CD4-positive, CD25-positive, alpha-beta regulatory T cell (primary cell): Measurements from ENCODE around the gene ATXN2L. TPM values are rescaled to one million over a fixed set of nuclear protein-coding genes. Genes with fewer than 3 reads are reported as not detected.
"Not testable (repeated sequence)": the region's sequence is repeated elsewhere in the genome, so short reads cannot be mapped to it uniquely, and the experiment has no call there.

Source experiments
- ATAC-seq, 2 donors: fragments of 150-1000 bp; cut with Tn5 transposase; one replicate each; pipeline ENCODE4 v1.10.0; 2021; ENCODE audit warnings: low read depth in 2 of 2, moderate number of reproducible peaks in 2 of 2, moderate library complexity in 1 of 2
- DNase-seq, 3 donors: peaks; one replicate each; pipeline versions ENCODE4 v3.0.0 to v3.0.0-alpha.2; 2012 to 2022; ENCODE audit warnings: mixed read lengths in 1 of 3
- H3K27ac ChIP-seq: one replicate; pipeline ENCODE4 v1.7.0; 2013; ENCODE audit warnings: mild to moderate bottlenecking, low read length; ENCODE audit not compliant: insufficient read depth, poor library complexity, severe bottlenecking
- H3K27me3 ChIP-seq: one replicate; pipeline ENCODE4 v1.7.0; 2013; ENCODE audit warnings: low read length; ENCODE audit not compliant: control insufficient read depth, insufficient read depth
- H3K36me3 ChIP-seq: one replicate; pipeline ENCODE4 v1.7.0; 2013; ENCODE audit warnings: mild to moderate bottlenecking, low read length, moderate library complexity; ENCODE audit not compliant: control insufficient read depth, insufficient read depth
- H3K4me1 ChIP-seq: 2 replicates; pipeline ENCODE4 v1.7.0; 2013; ENCODE audit warnings: mild to moderate bottlenecking, low read length; ENCODE audit not compliant: insufficient read depth, control insufficient read depth, poor library complexity, severe bottlenecking
- H3K4me3 ChIP-seq: one replicate; pipeline ENCODE4 v1.7.0; 2013; ENCODE audit warnings: low read depth, mild to moderate bottlenecking, low read length, moderate library complexity
- H3K9me3 ChIP-seq, 2 experiments: 1 replicate in 1 of 2; 2 replicates in 1 of 2; pipeline ENCODE4 v1.7.0; 2013; ENCODE audit warnings: low read length in 2 of 2, mild to moderate bottlenecking in 1 of 2, moderate library complexity in 1 of 2; ENCODE audit not compliant: control insufficient read depth in 2 of 2
- H3K27ac Mint-ChIP-seq, 3 donors: one replicate each; pipeline ENCODE4 v1.8.0; 2020 to 2022; ENCODE audit warnings: mild to moderate bottlenecking in 3 of 3, mixed read lengths in 3 of 3, moderate library complexity in 2 of 3
- H3K27me3 Mint-ChIP-seq: one replicate; pipeline ENCODE4 v1.8.0; 2022; ENCODE audit warnings: mild to moderate bottlenecking, mixed read lengths
- H3K36me3 Mint-ChIP-seq: one replicate; pipeline ENCODE4 v1.8.0; 2020; ENCODE audit warnings: mixed read lengths
- H3K4me1 Mint-ChIP-seq, 4 donors: one replicate each; pipeline ENCODE4 v1.8.0; 2020 to 2022; ENCODE audit warnings: mixed read lengths in 4 of 4, mild to moderate bottlenecking in 1 of 4
- H3K4me3 Mint-ChIP-seq, 4 donors: one replicate each; pipeline ENCODE4 v1.8.0; 2020 to 2022; ENCODE audit warnings: mild to moderate bottlenecking in 4 of 4, mixed read lengths in 4 of 4, moderate library complexity in 3 of 4
- H3K9me3 Mint-ChIP-seq, 7 donors: one replicate each; pipeline ENCODE4 v1.8.0; 2020 to 2022; ENCODE audit warnings: mixed read lengths in 7 of 7, mild to moderate bottlenecking in 3 of 7, moderate library complexity in 2 of 7
- polyA plus RNA-seq, 4 donors: library from polyadenylated mRNA; unstranded; fragments of 300-500 nt; fragmentation: Illumina TruSeq; gene quantifications; one replicate each; pipeline ENCODE4 v1.2.3, GENCODE V29; 2021
- total RNA-seq: library from RNA; stranded (reverse); gene quantifications from one replicate; pipeline ENCODE4 v1.2.3, GENCODE V29; 2022

The ATXN2L gene
- total and polyA plus RNA-seq, 5 donors from 2014 or later = 11.0 to 342 (median 12.1) TPM

- Mint-ChIP-seq H3K4me3 (peak overlapping the region; percentile 66 to 90 (median 86)), H3K4me1 (peaks cover 0 to 23% (median 9%) of the 10 kb centered on the region in 4 donors), H3K27me3 (peaks cover 6% of the 10 kb centered on the region), H3K9me3 (no peaks in the 10 kb centered on the region), H3K27ac (peak overlapping the region in 2 of 3 donors; percentile 31 to 45), H3K36me3 (no peaks in the 10 kb centered on the region)
- H3K9me3 ChIP-seq = no peaks in the 10 kb centered on the region
- H3K27ac ChIP-seq = no peak overlapping the region
- H3K4me3 ChIP-seq = no peak overlapping the region
- no peak for ATAC-seq
- H3K36me3 ChIP-seq = no peaks in the 10 kb centered on the region
- H3K27me3 ChIP-seq = no peaks in the 10 kb centered on the region
- peaks cover 17% of the 10 kb centered on the region for H3K4me1 ChIP-seq
- DNase-seq = no peak
These were observed 58.2 kb downstream of the ATXN2L start for GRCh38 chr16:28880955-28881354.

GRCh38 chr16:28881565-28881964, 58.8 kb downstream of the ATXN2L start:
- not testable (repeated sequence) for H3K9me3 ChIP-seq, H3K36me3 Mint-ChIP-seq, H3K4me3 ChIP-seq, DNase-seq, ATAC-seq, H3K27ac Mint-ChIP-seq, H3K27ac ChIP-seq, H3K27me3 Mint-ChIP-seq, H3K36me3 ChIP-seq, H3K9me3 Mint-ChIP-seq, H3K27me3 ChIP-seq
- H3K4me1 ChIP-seq = peaks cover 17% of the 10 kb centered on the region
- H3K4me1 Mint-ChIP-seq = peaks cover 0 to 23% (median 9%) of the 10 kb centered on the region in 4 donors
- peak overlapping the region; percentile 66 to 90 (median 86) for H3K4me3 Mint-ChIP-seq

GRCh38 chr16:28882551-28883160, 59.9 kb downstream of the ATXN2L start:
- ATAC-seq (no peak), DNase-seq (no peak)
- Histone ChIP-seq H3K27ac (no peak overlapping the region), H3K4me3 (no peak overlapping the region), H3K4me1 (peaks cover 17% of the 10 kb centered on the region), H3K27me3 (no peaks in the 10 kb centered on the region), H3K36me3 (no peaks in the 10 kb centered on the region), H3K9me3 (no peaks in the 10 kb centered on the region)
- Mint-ChIP-seq H3K27ac (no peak overlapping the region), H3K4me1 (peaks cover 0 to 23% (median 8%) of the 10 kb centered on the region in 4 donors), H3K9me3 (no peaks in the 10 kb centered on the region), H3K36me3 (no peaks in the 10 kb centered on the region), H3K4me3 (peak overlapping the region in 1 of 4 donors; percentile 85), H3K27me3 (peaks cover 6% of the 10 kb centered on the region)

GRCh38 chr16:28883221-28883996, 60.6 kb downstream of the ATXN2L start:
- DNase-seq (no peak), ATAC-seq (no peak)
- peaks cover 0 to 23% (median 8%) of the 10 kb centered on the region in 4 donors for H3K4me1 Mint-ChIP-seq
- H3K9me3 Mint-ChIP-seq = no peaks in the 10 kb centered on the region
- H3K27me3 Mint-ChIP-seq = peaks cover 6% of the 10 kb centered on the region
- Histone ChIP-seq H3K9me3 (no peaks in the 10 kb centered on the region), H3K4me3 (no peak overlapping the region), H3K27ac (no peak overlapping the region), H3K27me3 (no peaks in the 10 kb centered on the region), H3K4me1 (peaks cover 17% of the 10 kb centered on the region), H3K36me3 (no peaks in the 10 kb centered on the region)
- peak overlapping the region in 1 of 4 donors; percentile 55 for H3K4me3 Mint-ChIP-seq
- H3K27ac Mint-ChIP-seq = no peak overlapping the region
- no peaks in the 10 kb centered on the region for H3K36me3 Mint-ChIP-seq

GRCh38 chr16:28884045-28884444, 61.2 kb downstream of the ATXN2L start:
- Mint-ChIP-seq H3K4me3 (peak overlapping the region in 2 of 4 donors; percentile 46 to 55), H3K9me3 (no peaks in the 10 kb centered on the region)

More at GRCh38 chr16:28884045-28884444, 61.2 kb downstream of the ATXN2L start:
- Mint-ChIP-seq H3K36me3 (no peaks in the 10 kb centered on the region), H3K4me1 (peaks cover 0 to 17% (median 7%) of the 10 kb centered on the region in 4 donors), H3K27me3 (peaks cover 6% of the 10 kb centered on the region), H3K27ac (no peak overlapping the region)
- DNase-seq (no peak), ATAC-seq (no peak)
- H3K9me3 ChIP-seq = no peaks in the 10 kb centered on the region
- no peak overlapping the region for H3K4me3 ChIP-seq
- no peak overlapping the region for H3K27ac ChIP-seq
- H3K36me3 ChIP-seq = no peaks in the 10 kb centered on the region
- H3K27me3 ChIP-seq = no peaks in the 10 kb centered on the region
- H3K4me1 ChIP-seq = peaks cover 14% of the 10 kb centered on the region

Other genes with a start within 250 kb of the ATXN2L start
- gene SULT1A2, start 225.9 kb upstream of the ATXN2L start, total RNA-seq = 0.39 TPM
- gene SULT1A2, start 225.9 kb upstream of the ATXN2L start, polyA plus RNA-seq = not detected
- 8.6 TPM for gene SULT1A1, start 213.0 kb upstream of the ATXN2L start, total RNA-seq
- 10 to 100 TPM in 2 of 4 donors, 1 to 10 TPM in 2; 6.4 to 19.2 (median 10.2) TPM for gene SULT1A1, start 213.0 kb upstream of the ATXN2L start, polyA plus RNA-seq
- gene NPIPB8, start 184.9 kb upstream of the ATXN2L start, total RNA-seq = 1.1 TPM
- gene NPIPB8, start 184.9 kb upstream of the ATXN2L start, polyA plus RNA-seq = not detected
- gene EIF3C, start 111.5 kb upstream of the ATXN2L start, total RNA-seq = 182 TPM
- gene EIF3C, start 111.5 kb upstream of the ATXN2L start, polyA plus RNA-seq = 100 to 1,000 TPM; 131 to 214 (median 178) TPM
- 5.8 TPM for gene NPIPB9, start 71.2 kb upstream of the ATXN2L start, total RNA-seq
- gene NPIPB9, start 71.2 kb upstream of the ATXN2L start, polyA plus RNA-seq = under 1 TPM in 2 of 4 donors, not detected in 2; 0.20 to 0.23 TPM
- 98.4 TPM for gene TUFM, start 23.3 kb downstream of the ATXN2L start, total RNA-seq
- 100 to 1,000 TPM; 125 to 165 (median 147) TPM for gene TUFM, start 23.3 kb downstream of the ATXN2L start, polyA plus RNA-seq
- 73.8 TPM for gene SH2B1, start 40.8 kb downstream of the ATXN2L start, total RNA-seq
- gene SH2B1, start 40.8 kb downstream of the ATXN2L start, polyA plus RNA-seq = 1 to 10 TPM; 1.5 to 2.4 (median 1.9) TPM
- gene ATP2A1, start 55.5 kb downstream of the ATXN2L start, total RNA-seq = 1.4 TPM
- not detected for gene ATP2A1, start 55.5 kb downstream of the ATXN2L start, polyA plus RNA-seq
- gene RABEP2, start 102.2 kb downstream of the ATXN2L start, total RNA-seq = 28.2 TPM
- gene RABEP2, start 102.2 kb downstream of the ATXN2L start, polyA plus RNA-seq = 1 to 10 TPM; 2.9 to 3.9 (median 3.4) TPM
- 0.52 TPM for gene CD19, start 109.0 kb downstream of the ATXN2L start, total RNA-seq
- 1 to 10 TPM in 1 of 4 donors, not detected in 3; 2.8 TPM for gene CD19, start 109.0 kb downstream of the ATXN2L start, polyA plus RNA-seq
- gene NFATC2IP, start 127.9 kb downstream of the ATXN2L start, total RNA-seq = 96.2 TPM
- gene NFATC2IP, start 127.9 kb downstream of the ATXN2L start, polyA plus RNA-seq = 10 to 100 TPM; 22.9 to 30.3 (median 24.9) TPM
- 24.5 TPM for gene SPNS1, start 151.8 kb downstream of the ATXN2L start, total RNA-seq
- 10 to 100 TPM; 22.3 to 32.9 (median 25.2) TPM for gene SPNS1, start 151.8 kb downstream of the ATXN2L start, polyA plus RNA-seq
- gene LAT, start 162.1 kb downstream of the ATXN2L start, total RNA-seq = 282 TPM
- 100 to 1,000 TPM; 287 to 429 (median 317) TPM for gene LAT, start 162.1 kb downstream of the ATXN2L start, polyA plus RNA-seq